Islet precursor cell (in vitro differentiated cells): ENCODE measurements around the gene MYOM3.

Source experiments
- DNase-seq: peaks from one replicate; pipeline ENCODE4 v3.0.0-alpha.2; 2018

MYOM3 gene

DNA sequence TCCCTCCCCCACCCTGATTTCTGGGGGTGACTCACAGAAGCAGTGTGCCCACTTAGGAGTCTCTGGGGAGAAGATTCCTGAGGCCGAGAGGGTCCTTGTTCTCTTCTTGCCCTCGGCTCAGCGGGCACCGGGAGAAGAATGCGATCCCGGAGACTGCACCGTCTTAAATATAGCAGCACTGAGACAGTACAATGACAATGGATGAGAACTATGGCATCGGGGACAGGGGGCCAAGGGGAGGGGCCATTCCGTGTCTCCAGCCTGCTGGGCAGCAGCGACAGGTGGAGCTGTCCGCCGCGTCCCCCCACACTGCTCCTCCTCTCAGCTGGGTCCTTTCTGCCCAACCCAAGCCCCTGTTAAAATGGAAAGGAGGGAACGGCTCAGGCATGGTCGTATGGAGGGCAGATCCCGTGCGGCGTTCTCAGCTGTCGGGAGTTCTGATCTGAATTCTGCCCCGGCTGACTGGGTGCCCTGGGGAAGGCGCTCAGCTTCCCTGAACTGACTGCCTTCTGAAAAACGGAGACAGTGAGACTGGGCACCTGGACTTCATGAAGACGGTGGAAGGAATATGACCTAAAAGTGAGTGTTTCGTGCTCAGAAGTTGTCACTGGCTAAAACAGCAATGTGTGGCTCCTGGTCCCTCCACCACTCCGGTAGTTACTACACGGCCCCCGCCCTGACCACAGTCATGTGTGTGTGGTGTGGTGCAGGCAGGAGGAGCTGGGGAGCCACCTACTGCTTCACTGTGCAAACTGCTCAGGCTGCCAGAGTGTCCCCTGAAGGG, at the start of gene MYOM3:
MYOM3 (minus strand) TSS at position 140 of the 784 bp plus-strand sequence. CDS start 3,499 bp downstream, outside the sequence.
- peak; percentile 86 for DNase-seq

DNA sequence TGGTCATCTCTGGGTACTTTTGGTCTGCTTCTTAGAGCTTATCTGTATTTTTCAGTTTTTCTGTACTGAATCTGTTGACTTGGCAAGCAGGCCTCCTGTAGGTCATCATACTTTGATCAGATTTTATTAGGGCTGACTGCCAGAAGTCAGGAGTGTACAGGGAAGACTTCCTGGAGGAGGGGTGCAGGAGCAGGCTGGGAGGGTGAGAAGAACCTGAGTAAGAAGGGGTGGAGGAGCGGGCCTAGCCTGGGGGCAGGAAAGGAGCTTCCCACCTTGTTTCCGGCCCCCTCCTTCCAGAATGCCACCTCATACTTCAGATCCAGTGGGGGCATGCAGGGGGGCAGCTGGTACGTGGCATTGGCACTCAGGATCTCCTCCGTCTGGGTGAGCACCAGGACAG, 49.3 kb upstream of the MYOM3 start:
- DNase-seq, result no peak

DNA sequence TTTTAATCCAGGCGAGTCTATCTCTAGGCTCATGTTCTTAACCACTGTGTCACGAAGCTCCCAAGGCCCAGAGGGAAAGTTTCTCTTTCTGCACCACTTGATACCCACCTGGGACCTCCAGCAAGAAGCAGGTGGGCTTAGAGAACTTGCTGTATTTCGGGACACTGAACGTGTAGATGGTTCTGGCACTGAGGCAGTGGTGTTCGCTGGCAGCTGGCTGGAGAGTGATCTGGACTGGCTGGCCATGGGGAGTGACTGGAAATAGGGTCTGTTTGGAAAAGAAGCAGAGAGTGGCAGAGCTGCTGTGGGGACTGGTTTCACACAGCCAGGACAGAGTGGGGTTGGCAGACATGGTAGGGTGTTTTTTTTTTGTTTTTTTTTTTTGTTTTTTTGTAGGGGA, 47.4 kb upstream of the MYOM3 start:
- peak; percentile 37 for DNase-seq

DNA sequence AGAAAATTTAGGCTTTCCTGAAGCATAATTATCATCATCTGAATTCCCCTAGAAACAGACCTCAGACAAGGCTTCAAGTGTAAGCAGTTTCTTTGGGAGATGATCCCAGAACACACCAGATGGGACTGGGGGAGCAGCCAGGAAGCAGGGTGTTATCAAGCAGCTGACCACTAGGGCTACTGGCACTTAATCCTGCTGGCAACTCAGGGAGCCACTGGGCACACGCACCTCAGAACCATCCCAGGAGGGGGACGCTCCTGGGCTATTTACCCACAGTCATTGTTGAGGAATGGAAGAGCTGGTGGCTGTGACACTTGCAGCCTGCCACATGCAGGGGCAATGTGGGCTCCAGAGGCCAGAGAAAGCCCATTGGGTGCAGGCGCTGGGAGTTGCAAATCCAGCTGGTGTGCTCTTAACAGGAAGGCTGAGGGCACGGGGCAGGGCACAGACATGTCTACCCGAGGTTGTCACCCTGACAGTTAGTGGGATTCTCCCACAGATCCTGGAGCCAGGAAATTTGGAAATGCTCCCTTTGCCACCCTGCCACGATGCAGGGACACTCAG, 46.1 kb upstream of the MYOM3 start:
- peak; percentile 45 for DNase-seq

DNA sequence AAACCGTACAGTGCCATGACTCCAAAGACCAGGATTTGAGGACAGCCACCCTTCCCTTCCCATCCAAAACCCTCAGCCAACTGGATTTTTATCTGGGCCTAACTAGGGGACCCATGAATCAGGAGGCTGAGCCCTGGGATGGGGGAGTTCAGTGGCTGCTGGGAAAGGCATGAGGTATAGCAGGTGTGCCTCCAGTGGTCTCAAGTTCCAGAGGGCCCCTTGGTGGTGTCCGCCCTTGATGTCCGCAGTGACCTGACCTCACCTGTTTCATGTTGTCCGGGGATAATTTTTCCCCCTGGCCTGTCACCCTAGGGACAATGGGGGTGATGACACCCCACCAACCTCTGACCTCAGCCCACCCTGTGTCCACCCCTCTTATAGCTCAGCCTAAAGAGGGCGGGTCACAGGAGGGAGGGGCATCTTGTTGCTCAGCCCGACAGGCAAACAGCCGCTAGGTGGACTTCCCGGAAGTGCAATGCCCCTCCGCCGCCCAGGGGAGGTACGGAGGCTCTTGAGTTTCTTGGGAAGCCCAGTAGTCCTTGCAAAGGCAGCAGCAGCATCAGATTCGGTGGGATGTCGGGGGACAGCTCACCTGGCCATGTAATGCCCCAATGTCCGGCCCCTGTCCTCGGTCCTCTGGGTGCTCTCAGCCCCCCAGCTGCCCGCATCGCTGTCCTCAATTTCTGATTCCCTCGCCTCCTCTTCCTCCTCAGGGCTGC, 44.8 kb upstream of the MYOM3 start:
- DNase-seq, result no peak

DNA sequence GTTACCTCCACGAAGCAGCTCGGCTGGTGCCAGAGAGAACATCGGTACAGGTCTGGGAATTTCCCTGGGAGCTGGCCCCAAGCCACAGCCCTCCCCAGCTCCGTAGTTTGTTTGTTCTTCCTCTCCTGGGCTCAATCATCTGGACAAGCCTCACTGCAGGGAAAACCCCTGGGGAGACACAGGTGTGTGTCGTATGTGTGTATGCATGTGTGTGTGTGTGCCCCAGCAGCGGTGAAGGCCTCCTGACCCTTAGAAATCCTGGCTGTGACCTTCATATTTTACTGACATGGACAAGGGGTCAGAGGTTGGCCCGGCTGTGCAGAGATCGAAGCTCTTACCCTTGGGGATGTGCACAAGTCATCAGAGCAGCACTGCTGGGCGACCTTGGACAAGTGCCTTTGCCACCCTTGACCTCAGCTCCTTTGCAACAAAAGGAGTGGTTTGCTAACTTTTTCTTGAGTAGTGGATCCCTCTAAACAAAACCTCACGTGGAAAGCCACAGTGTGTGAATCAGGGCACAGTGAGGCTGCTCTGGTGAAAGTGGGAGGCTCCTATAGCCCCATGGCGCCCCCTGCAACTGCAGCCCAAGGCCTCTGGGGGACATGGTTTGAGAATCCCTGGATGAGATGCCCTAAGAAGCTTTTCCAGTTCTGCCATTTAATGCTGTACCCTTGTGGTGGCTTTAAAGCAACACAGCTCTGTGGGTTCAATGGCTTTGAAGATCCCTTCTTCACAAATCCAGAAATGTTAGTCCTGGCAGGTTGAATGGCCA, 43.3 kb upstream of the MYOM3 start:
- DNase-seq, result peak; percentile 55

DNA sequence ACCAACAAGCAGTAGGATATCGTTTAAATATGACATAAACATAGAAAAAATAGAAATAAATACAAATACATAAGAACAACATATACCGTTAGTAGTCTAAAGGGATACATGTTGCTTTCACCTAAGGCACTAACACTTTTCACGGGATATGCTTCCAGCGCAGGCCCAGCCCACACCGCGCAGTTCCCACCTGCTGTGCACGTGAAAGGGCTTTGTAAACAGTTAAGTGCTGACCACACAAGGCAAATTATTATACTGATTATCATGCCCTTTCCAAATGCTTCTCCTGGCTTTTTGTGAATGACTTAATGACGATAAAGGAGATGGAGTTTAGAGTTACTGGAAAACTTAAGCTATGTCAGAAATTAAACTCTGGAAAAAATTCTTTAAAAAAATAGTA, 42.3 kb upstream of the MYOM3 start:
- DNase-seq, result peak; percentile 44

DNA sequence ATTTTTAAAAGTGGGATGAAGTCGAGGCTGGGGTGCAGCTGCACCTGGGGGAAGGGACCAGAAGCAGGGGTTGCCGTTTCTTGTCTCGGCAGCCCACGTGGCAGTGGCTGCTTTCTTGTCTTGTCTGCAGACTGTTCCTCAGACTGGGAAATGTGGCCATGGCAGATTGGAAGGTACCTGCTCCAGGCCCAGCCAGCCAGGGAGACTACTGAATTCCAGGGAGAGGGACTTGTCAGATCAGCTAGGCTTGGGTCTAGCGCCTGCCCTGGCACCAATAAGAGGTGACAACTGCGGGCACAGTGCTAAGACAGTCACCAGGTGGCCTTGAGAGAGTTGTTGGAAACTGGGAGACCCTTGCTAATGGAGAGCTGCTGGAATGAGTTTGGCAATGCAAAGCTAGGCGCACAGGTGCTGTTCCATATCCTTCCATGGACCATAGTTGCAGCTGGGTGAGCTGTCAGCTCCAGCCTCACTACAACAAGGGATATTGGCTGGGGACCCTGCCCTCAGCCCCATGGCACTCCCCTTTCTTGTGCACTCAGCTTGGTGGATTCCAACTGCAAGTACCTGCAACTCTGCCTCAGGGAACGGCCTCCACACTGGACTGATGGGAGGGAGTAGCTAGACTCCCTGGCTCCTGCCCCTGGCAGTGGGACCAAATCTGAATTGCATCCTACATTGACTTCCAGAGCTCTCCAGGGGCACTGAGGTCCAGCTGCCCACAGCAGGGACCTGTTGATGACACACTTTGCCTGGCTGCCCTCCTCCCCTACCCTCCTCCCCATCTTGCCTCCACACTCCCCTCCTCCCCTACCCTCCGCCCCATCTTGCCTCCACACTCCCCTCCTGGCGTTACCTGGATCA, 40.9 kb upstream of the MYOM3 start:
- peak; percentile 56 for DNase-seq

DNA sequence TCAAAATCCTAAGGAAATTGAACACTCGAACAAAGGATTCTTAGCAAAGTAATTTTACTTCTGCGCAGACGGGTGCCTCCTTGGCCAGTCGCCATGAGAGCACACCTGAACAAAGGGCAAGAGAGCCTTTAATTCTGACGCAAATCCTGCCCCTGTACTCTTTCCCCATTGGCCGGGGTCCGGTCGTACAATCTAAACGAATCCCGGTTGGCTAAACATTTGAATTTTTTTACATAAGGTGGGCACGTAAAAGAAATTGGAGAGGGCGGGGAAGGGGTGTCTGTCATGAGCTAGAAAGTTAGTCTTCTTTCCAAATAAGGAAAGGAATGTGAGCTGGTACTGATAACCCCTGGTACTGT, 39.2 kb upstream of the MYOM3 start:
- DNase-seq, result peak; percentile 96

DNA sequence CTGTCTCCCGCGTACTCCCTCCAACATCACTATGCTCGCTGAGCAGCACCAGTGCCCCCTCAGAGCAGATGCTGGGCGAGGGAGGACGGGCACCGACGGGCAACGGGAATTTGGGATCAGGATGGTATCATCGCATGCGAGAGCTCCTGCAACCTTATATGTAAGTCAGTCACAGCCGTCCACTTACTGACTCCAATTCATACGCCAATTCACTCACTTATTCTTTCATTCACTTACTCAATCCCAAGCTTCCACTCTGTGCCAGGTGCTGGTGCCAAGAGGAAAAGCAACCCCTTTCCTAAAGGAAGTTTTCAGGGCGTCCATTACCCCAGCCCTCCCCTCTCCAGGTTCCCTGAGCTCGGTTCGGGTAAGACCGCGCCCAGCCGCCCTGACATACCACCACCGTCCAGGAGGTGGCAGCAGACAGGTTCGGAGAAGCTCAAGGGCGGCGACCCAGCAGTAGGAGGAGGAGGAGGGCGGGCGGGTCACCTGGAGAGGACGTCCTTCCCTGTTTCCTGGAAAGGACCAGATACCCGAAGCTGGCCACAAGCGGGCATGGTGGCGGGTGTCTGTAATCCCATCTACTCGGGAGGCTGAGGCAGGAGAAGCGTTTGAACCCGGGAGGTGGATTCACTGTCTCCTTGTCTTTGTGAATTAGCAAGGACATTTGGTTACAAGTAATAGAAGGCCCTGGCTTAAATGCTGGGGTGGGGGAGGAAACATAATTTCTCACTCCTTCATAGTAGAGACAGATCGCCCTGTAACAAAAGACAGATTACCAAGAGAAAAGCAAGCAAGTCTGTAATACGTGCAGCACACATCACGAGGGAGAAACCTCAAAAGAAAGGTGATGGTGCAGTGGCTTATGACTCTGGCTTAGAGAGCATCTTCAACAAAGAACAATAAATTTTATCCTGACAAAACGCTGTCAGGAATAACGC, 38.6 kb upstream of the MYOM3 start:
- DNase-seq, result peak; percentile 98

DNA sequence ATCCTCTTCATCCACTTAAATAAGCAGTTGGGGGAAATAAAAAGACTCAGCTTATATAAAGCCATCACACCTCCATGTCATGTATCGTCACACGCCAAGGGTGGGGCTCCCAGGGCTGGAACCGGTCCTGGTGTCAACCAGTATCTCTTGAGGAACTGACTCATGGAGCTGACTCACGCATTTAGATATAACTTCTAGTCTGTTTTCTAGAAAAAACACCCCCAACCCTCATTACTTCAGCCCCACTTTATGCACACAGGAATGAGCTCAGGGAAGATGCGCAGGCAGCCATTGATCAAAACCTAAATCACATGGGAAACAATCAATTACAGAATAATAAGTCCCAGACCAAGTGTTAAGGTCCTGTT, 37.9 kb upstream of the MYOM3 start:
- peak; percentile 69 for DNase-seq

DNA sequence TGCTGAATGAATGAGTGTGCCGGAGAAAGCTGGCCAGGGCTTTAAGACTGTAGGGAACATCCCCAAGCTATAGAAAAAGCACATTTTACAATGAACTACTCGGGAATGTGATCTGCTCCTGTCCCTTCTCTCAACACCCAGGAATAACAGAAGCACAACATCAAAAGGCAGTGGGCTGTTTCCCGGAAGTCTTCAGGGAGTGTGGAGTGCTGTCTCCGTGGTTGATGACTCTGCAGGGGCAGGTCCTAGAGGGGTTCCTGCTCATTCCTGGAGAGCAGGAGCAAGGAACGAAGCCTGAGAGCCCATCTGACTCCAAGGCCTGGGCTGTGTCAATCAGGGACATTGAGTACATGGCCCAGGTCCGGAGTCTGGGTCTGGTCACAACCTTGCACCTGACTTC, 35.9 kb upstream of the MYOM3 start:
- DNase-seq, result no peak

DNA sequence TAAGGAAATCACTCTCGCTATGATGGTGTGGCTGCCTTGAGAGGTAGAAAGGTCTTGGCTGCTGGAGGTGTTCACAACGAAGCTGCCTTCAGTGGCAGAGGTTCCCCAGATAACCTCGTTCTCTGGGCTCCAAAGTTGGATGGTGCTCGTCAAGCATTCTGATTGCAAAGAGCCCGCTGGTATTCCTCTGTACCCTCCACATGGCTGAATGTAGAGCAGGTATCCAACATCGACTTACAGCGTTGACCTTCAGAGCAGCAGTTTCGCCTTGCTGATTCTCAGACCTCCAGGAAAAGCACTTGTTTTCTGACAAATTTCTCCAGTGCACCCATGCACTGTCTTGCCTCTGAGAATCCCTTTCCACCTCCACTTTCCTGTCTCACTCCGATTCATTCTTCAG, 35.3 kb upstream of the MYOM3 start:
- no peak for DNase-seq

DNA sequence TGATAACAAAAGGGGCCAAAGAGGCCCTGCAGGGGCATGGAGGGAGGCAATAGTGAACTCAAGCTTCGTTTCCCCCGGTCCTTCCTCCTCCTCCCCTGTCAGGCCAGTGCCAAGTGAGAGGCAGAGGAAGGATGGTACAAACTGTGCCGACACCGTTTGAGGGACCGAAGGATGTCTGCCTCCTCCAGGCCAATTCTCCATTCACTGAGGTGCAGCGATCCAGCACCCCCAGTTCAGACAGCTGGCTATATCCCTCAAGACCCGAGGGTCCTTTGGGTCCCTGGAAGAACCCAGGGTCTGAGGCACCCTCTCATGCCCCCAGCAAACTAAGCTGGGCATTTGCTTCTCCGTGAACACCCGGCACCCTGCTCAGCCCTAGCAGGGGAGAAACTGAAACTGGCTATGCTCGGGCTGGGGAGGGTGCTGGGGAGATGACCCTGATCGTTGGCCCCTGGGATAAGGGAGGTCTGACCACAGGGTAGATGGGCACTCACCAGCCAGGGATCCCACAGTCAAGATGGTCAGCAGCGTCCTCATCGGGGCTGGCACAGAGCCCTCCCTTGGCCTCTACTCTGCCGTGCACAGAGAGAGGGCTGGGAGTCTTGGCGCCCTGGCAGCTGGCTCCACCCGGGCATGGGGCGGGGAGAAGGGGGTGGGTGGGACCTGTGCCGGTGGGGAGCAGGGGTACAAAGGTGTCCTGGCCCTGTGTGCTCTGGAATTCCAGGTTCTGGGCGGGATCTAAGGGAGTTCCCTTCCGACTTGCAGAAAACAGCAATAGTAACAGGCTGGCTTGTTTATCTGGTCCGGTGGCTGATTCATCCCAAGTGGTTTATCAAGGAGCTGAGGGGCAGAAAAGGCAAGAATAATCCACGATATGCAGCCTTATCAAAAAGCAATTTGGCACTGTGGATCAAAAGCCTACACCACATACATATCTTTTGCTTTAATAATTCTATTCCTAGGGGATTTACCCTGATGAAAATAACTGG, 30.9 kb upstream of the MYOM3 start, which contains the start of gene IL22RA1:
IL22RA1 (minus strand) TSS at position 595 of the 989 bp plus-strand sequence; CDS start at position 537, 58 bp downstream.
- DNase-seq, result no peak

DNA sequence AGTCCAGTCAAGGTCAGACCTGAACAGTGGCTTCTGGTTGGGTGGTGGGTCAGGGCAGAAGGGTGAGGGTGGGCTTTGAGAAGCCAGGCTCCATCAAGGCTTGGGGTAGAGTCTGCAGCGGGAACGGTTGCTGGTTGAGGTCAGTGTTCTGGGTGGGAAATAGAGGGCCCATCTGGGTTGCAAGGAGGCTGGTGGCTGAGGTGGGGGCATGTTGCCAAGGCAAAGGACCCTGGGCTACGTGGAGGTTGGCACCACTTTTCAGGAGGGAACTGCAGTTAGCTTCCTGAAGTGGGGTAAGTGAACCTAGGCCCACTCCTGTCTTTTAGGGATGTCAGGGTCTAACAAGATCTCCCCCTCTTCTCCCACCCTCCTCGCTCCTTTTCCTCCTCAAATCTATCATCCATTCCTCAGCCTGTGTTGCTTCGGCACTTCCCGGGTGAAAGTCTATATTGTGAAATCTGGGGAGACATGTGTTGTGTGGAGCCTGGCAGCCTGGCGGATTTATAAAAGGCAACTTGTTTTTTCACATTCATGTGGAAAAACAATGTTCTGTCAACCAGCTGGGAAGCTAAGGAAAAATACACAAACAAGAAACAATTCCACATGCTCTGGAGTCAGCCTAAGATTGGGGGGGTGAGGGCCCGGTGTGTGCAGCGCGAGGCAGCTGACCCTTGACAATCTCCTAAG, 29.5 kb upstream of the MYOM3 start:
- no peak for DNase-seq

DNA sequence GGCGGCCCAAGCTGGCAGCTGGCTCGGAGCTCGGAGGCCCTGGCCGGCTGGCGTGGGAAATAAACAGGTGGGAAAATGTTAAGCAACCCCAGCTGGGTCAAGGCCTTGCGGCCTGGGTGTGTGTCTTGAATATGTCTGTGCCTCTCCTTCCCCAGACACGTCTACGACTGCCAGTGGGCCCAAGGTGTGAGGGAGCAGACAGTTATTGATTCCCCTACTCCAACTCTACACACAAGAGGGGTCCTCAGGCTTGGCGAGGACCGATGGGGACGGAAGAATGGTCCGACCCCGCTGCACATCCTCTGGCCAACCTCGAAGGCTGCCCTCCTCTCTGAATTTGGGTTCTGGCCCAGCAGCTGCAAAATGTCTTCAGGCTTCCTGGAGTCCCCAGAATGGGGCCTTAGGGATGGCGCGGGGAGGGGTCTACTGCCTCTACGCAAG, 28.8 kb upstream of the MYOM3 start:
- DNase-seq, result no peak

DNA sequence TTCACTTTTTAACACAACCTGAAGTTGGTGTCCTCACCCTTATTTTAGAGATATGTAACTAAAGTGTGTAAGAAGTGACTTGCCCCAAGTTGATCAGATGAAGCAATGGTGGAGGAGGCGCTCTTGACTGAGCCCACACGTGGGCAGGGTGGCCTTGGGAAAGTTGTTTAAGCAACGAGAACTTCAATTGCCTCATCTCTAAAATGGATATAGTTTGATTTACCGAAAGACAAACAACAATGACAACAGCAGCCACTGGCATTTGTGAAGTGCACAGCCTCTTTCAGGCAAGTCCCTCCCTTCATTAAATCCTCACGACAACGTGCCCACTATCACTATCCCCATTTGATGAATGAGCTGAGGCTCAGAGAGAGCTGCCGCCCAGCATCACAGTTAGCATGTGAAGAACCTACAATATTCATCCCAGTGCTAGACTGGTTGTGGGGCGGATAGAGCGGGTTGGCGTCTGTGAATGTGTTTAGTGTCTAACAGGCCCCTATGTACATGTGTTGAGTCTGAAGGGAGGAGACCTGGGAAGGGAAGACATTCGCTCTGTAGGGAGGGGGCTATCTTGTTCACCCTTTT, 28.0 kb upstream of the MYOM3 start:
- DNase-seq, result no peak

DNA sequence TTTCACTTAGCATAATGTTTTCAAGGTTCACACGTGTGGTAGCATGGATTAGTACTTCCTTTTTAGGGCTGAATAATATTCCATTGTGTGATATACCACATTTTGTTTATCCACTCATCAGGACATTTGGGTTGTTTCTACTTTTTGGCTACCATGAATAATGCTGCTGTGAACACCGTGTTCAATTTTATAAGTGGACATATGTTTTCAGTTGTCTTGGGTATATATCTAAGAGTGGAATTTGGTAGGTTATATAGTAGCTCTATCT, 27.2 kb upstream of the MYOM3 start:
- no peak for DNase-seq
